CD4-positive, alpha-beta T cell treated with Interleukin-4 for 1 hour (primary cell): ENCODE data around the gene CCR6.
"Not testable (repeated sequence)": the region's sequence is repeated elsewhere in the genome, so short reads cannot be mapped to it uniquely, and the experiment has no call there.

Source experiments
- DNase-seq, 2 donors: peaks; one replicate each; pipeline ENCODE4 v3.0.0-alpha.2; 2020 to 2022

The CCR6 gene

DNA sequence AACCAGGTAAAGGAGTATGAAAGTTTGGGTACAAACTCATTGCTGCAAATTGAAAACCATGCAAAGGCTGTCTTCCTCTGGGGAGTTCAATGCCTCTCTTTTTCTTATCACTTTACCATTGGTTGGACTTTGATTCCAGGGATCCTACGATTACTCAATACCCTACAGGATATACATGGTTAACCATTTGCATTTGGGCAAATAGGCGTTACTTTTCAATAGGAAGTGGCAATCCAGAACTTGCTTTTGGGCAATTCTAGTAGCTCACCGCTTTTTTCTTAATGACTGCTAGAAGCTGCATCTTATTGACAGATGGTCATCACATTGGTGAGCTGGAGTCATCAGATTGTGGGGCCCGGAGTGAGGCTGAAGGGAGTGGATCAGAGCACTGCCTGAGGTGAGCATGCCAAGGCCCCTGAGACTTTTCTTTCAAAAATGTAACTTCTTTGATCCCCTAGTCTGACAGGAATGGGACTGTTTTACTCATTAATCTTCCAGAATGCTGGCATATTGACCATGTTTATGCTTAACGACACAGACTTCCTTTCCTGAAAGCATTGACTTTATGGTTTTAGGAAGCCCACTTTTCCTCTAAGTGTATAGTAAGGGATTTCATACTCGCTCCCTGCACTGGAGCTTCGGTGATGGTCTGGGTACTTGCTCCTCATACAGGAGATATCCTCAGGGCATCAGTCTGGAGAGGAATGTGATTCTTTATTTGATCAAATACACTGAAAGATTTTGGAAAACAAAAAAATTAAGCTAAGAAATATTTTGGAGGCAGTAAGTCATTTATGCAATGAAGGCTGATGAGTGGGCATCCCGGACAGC is at the start of gene CCR6:
Gene CCR6 (plus strand): TSS at position 270 of the 831 bp plus-strand sequence. CDS start 13,039 bp downstream, outside the sequence.
- no peak for DNase-seq

DNA sequence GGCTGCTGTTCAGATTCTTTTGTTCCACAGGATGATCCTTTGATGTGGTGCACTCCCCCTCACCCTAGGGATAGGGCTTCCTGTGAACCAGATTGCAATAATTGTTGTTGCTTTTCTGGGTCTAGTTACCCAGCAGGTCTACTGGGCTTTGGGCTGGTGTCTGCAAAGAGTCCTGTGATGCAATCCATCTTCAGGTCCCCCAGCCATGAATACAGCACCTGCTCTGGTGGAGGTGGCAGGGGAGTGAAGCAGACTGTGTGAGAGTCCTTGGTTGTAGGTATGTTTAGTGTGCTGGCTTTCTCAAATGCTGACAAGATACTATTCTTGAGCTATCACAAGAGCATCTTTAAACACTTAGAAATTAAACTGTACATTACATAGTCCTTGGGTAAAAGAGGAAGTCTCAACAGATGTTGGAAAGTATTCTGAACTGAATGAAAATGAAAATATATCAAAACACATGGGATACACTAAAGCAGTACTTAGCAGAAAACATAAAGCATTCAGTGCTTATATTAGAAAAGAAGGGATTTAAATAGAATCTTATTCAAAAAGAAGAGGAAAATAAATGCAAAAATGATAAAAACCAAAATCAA is 49.1 kb upstream of the CCR6 start:
- no peak for DNase-seq

DNA sequence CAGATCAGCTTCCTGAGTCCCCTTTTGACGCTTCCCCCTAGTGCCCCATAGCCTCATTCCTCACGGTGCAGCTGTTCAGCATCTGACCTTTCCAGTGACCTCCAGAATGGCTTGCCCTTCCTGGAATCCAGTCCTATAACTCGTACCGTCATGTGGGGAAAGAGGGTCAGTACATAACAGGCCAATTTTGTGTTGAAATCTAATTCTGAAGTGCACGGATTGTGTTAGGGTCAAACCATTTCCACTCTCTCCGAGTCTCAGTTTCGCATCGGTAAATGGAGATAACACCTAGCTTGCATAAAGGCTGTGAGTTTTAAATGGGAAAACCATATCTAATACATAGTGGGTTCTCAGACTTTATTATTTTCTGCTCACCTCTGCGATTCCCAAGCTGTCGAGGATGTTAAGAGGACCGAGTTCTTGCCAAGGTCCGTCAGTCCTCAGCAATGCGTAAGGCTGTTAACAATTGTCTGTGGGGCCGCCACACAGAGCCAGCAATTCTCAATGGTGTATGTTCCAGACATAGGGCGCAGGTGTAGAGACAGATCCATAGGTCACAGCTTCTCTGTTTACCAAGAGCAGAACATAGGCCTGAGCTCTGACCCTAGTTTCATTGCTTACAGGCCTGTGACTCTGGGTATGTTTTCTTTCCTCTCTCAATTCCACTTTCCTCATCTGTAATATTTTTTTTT is 45.5 kb upstream of the CCR6 start:
- no peak for DNase-seq

DNA sequence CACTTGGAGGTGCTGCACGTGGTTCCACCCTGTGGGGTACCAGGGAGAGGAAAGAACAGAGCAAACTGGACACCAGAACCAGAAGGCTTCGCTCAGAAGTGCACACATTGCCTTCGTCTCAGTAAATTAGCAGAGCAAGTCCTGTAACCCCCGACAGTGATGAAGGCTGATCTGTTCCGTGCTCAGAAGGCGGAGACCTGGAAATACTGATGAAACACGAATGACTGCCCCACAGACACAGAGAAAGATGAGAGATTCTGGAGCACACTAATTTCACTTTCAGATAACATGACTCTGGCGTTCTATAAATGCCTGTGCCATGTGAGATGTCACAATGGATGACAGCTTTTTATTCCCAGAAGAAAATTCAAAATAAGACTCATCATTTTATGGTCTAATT is 44.2 kb upstream of the CCR6 start:
- DNase-seq = no peak

DNA sequence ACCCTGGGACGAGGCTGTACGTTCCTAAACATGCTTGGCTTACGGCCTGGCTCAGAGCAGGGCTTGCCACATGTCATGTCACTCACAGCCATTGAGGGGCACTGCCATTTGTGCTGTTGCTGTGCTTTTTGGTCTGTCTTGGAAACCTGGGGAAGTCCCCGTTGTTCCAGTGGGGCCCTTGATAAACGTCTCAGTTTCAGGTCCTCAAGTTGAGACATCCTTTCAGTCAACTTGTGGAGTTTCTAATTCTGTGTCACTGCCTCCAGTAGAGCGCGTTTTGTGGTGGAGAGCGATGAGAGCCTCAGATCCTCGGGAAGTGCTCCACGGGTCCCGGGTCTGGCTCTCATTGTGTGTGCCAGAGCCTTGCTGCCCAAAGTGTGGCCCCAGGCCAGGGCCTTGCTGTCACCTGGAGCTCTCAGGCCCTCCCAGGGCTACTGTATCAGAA is 43.0 kb upstream of the CCR6 start:
- DNase-seq = peak; percentile 74 to 85

DNA sequence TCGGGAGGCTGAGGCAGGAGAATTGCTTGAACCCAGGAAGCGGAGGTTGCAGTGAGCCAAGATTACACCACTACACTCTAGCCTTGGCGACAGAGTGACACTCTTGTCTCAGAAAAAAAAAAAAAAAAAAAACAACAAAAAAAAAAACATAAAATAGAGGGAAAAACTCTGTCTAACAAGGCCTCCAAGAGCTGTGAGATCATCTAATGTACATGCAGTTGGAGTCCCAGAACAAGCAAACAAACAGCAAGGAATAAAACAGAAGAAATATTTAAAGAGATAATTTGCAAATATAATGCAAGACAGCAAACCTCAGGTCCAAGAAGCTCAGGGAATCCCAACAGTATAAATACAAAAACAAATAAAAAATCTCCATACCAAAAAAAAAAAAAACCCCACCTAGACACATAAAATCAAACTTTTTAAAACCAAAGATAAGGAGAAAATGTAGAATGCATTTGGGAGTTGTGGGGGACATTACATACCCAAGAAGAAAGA is 35.0 kb upstream of the CCR6 start:
- no peak for DNase-seq

DNA sequence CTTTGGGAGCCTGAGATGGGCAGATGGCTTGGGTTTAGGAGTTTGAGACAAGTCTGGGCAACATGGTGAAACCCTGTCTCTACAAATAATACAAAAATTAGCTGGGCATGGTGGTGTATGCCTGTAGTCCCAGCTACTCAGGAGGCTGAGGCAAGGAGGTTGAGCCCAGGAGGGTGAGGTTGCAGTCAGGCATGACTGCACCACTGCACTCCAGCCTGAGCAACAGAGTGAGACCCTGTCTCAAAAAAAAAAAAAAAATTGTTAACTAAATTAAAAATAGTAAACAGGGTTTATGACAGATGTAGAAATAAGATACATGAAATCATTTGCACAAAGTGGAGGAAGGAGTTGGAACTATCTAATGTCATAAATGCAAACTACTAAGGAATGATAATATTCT is 34.2 kb upstream of the CCR6 start:
- not testable (repeated sequence) for DNase-seq

DNA sequence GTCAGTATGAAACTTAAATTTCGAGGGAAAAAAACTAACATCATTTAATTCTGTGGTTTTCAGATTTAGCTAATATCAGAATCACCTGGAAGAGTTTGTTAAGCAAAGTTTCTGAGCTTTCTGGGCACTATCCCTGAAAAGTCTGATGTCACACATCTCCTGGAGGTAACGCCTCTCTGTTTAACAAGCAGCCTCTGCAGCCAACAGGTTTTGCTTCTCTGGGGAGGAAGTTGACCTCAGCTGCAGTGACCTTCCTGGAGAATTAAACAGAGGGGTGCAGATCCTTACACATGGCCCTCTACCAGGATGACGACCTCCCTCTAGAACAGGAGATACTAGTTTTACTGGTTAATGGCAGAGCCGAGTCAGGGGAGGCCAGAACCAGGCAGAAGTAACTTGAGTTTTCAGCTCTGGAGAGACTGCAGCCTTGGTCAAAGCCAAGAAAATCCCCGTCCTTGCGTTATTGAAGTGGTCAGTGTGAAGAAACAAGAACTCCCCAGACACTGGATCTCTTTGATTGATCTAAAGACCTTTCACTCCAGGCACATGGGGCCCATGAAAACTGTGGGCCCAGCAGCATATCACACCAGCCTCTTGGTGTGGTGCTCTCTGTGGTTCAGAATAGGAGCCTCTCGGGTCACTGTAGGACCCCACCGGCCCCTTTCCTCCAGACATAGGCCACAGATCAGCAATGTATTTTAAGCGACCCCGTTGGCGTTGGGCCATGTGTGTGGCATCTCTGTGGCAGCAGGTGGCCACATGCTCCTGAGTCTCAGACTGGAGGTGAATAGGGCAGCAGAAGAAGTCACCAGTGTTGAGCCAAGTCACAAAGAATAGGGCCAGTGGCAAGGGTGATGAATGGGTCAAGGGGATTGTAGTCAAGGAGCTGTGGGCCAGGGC is 33.4 kb upstream of the CCR6 start:
- no peak for DNase-seq

DNA sequence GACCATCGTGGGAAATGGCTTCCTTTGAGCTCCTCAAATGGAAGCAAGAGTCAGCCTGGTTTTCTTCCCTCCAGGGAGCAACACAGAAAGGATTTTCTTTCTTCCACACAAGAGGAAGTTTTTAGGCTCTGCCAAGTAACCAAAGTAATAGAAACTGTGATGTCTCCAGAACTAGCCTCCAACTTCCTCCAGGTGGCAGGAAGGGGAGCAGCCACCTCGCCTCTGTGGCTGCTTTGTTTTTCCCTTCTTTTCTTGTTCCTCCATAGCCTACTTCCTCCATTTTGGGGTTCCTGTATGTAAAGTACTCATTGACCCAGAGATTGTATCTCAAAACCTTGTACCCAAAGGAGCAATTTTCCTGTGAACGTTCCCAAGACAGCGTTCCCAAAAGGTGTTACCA is 32.7 kb upstream of the CCR6 start:
- DNase-seq = no peak

DNA sequence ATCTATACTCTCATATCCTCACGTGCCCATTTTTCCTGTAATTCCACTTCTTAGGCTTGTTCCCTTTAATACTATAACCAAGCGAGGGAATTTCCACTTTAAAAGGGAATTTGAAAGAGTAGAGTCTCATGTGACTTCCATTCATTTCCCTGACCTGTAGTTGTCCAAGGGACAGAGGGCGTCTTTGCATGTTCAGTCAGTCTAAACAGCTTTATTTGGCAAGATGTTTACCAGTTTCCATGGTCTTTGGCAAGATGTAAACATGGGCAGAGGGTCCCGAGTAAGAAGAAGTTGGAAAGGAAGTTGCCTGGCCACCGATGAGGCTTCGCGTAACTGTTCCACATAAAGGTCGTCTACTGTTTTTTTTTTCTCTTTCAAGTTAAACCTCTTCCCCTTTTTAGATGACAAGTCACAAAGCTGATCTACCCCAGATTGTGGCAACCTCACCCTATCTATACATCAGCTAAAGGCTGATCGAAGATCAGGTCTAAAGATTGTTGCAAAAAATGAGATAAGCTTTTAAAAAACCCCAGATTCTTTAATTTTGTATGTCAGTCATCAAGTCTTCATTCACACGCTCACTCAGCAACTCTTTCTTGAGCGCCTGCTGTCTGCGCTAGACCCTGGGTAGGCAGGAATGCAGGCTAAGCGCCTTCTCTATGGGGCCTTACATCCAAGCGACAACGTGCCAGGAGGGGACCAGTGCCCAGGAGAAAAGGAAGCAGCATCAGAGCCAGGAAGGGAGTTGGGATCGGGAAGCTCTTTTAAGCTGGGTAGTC is 31.7 kb upstream of the CCR6 start:
- DNase-seq = peak; percentile 70 to 80

DNA sequence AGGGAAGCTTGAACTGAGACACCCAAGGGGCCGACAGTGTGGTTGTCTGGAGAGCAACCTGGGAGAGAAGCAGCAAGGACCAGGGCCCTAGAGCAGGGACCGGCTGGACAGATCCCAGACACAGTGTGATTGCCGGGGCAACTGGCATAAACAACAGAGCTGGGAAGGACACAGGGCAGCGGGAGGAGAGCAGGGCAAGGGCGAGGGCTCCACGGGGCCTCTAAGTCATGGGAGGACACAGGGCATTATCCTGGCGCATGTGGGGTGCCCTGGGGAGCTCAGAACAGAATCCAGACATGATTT is 31.1 kb upstream of the CCR6 start:
- no peak for DNase-seq

DNA sequence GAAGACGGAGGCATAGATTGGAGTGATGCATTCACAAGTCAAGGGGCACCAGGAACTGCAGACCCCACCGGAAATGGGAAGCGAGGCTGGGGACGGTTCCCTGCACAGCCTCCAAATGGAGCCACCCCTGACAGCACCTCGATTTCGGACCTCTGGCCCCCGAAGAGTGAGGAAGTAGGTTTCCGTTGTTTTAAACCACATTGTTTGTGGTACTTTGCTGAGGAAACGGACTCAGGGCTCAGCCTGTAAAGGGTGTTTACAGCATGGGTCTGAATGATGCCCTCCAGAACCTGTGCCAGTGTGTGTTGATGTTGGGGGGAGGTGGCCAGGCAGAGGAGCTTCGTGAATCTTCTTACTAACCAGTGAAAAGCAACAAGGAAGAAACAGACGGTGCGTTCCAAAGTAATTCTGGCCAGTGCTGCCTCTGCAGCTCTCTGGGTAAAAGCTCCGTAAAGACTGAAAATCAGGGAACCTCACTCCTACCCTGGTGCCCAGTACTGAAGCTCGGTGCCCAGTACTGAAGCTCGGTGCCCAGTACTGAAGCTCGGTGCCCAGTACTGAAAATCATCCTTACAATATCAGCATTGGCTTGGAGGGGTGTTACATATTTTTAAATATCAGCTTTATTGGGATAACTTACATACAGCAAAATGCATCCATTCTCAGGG is 30.1 kb upstream of the CCR6 start:
- peak; percentile 24 to 39 for DNase-seq

DNA sequence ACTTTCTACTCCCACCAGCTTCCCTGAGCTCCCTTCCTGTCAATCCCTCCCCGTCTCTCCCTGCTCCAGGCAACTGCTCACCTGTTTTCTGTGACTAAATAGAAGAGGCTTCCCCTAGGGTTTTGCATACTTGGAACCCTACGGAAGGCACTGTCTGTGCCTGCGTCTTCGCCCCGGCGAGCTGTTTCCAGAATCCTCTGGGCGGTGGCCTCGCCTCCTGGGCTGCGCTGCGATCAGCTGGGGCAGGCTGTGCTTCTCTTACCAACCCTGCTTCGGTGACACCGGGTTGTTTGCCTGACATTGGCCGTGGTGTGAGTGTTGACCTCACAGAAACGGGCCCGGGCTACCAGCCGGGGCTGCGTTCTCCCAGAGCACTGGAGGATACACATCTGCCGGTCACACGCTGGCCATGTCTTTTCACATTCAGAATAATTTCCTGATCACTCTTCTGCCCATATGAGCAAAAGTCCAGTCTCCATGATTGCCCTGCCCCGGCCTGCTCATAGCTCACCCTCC is 29.4 kb upstream of the CCR6 start:
- no peak for DNase-seq

DNA sequence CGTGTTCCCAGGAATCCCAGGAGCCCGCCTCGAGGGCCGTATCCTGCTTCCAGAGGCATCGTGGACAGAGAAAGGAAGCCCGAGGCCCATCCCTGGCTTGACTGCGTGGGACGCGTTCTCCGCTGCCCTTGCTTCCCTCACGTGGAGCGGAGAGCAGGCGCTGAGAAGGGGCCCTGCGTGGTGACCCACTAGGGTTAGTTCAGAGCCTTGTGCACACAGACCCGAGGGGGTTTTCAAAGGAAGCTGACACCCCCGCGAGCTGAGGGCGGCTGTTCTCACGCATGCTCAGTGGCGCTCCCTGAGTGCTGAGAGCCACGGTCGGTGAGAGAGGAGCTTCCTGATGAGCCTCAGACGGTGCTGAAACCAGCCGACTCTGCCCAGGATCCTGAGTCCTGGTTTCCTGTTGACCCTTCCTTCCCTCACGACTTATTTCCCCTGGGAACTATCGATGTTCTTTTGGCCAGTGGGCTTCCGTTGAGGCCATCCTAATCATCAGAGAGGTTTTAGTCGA is 28.9 kb upstream of the CCR6 start:
- peak; percentile 81 to 91 for DNase-seq

DNA sequence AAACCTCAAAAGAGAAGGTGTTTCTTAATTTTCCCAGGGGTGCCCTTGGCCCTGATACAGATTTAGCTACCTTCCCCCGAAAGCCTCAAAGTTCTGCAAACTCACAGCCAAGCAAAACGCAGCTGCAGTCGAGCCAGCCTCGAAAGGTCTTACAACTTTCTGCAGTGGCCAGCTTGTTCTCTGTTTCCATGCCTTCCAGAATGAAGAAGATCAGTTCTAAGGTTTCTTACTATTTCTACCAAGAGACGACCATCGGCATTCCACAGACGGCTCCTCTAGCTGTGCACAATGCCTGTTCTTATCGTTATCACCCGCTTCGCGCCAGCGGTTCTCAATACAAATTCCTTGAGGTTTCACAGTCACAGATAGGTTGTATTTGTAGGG is 28.5 kb upstream of the CCR6 start:
- peak in 1 of 2 donors; percentile 41 for DNase-seq

DNA sequence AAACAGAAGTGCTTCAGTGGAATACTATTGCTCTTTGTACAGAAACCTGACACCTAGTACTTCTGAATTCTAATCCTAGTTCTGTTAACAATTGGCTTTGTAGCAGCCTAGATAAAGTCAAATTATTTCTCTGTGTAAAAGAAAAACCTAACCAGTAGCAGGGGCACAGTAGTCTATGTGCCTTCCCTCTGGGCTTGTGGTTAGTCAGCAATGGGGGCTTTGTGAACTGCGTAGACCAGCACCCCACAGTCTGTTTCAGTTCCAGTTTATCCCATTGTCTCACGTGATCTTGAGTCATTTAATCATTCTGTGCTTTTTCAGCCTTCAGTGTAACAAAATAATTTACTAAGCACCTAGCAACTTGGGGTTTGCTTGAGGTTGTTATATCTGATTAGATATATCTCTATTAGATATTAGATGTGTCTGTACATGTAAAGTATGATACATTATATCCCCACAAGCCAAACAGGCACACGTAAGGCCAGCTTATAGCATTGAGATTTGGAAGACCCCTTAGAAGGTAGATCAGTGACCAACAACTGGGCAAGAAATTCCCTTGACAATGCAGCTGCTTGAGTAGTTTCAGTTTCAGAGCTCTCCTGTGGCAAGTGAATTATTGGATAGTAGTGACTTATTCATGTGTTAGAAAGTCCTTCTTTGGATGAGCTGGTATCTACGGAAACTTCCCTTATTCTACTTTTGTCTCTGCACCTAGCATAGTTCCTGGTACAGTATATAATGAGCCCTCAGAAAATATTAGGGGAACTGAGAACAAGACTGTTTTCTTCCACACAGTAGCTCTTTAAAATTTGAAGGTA is 27.9 kb upstream of the CCR6 start:
- DNase-seq = peak; percentile 52 to 78

DNA sequence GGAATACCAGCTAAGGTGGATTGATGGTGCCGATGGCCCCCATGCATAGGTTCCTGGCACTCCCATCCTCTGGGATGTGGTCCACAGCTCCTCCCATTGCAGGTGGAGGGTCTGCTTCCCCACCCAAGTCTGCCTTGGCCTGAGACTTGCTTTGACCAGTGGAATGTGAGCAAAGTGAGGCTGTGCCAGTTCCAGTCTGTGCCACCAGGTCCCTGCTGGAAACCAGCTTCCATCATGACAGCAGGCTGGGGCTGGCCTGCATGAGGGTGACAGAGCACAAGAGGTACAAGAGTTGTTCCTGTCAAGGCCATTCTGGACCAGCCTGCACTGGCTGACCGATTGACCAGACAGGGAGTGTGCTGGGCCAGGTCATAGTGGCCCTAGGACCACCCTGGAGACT is 27.0 kb upstream of the CCR6 start:
- no peak for DNase-seq

DNA sequence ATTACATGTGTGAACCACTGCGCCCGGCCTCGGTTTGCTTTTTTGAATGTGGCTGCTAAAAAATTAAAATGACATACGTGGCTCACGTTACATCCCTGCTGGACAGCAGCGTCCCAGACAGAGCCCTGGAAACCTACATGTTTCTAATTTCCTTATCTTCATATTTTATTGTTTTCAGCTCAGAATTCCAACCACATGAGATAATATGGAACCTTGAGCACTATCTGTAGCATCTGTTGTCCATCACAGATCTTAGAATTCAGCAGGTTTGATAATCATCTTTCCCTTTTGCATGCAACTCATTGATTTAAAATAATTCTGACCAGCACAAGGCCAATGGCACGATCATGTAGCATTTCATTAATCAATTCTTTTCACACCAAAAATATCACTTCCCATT is 25.9 kb upstream of the CCR6 start:
- no peak for DNase-seq

DNA sequence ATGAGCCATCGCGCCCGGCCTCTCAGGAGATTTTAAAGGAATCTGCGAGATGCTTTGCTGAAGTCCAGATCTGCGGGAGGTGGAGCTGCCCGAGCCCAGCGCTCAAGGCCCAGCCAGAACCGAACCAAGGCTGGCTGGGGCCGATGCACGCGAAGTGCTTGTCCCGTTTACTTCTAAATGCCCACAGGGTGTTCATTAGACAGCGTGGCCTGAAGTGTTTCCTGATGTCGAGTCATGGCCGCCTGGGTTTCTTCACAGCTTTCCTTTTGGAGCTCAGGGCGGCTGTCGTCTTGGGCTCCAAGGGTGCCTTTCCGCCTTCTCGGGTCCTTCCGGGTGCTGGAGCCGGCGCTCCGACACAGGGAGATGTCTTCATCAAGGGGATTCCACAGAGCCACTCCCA is 25.1 kb upstream of the CCR6 start:
- no peak for DNase-seq

DNA sequence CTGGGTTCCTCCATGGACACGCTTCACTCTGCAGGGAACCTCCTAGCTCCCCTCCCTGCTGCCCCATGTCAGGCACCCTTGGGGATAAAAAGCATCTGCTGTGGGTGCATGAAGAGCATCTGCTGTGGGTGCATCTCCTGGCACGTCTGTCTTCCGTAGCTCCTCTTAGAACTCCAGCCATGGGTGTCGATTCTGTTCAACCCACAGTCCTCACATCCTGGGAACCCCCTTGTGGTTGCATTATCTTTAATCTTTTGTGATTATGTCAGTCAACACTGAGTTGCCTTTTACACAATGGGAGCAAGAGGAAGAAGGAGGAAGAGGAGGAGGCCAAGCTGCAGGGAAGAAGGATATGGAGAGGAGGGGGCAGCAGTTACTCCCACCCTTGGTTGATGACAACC is 24.1 kb upstream of the CCR6 start:
- peak; percentile 54 to 68 for DNase-seq
